Natural killer cell (primary cell): Measurements from ENCODE around the gene UBAP2L. TPM values are rescaled to one million over a fixed set of nuclear protein-coding genes. Genes with fewer than 3 reads are reported as not detected.

ENCODE experiments used
- ATAC-seq, 3 donors: fragments of 150-1000 bp in 2 of 3; fragments of 200-7000 bp in 1 of 3; cut with Tn5 transposase; 1 replicate in 1 of 3; 2 replicates in 2 of 3; pipeline ENCODE4 v1.10.0; 2021; ENCODE audit warnings: mild to moderate bottlenecking in 2 of 3, moderate library complexity in 2 of 3
- DNase-seq, 2 donors: peaks; one replicate each; pipeline versions ENCODE4 v3.0.0 to v3.0.0-alpha.2; 2013 to 2021; ENCODE audit warnings: mixed read lengths in 1 of 2
- H3K27ac ChIP-seq: one replicate; pipeline ENCODE4 v1.5.1; 2013; ENCODE audit warnings: mild to moderate bottlenecking, low read length
- H3K27me3 ChIP-seq: one replicate; pipeline ENCODE4 v1.6.1; 2013; ENCODE audit warnings: low read length; ENCODE audit not compliant: control insufficient read depth, insufficient read depth
- H3K36me3 ChIP-seq: one replicate; pipeline ENCODE4 v1.6.1; 2013; ENCODE audit warnings: low read length; ENCODE audit not compliant: control insufficient read depth, insufficient read depth
- H3K4me1 ChIP-seq: one replicate; pipeline ENCODE4 v1.6.1; 2013; ENCODE audit warnings: low read length; ENCODE audit not compliant: control insufficient read depth, insufficient read depth
- H3K4me3 ChIP-seq: one replicate; pipeline ENCODE4 v1.5.1; 2013; ENCODE audit warnings: low read length
- H3K9me3 ChIP-seq: one replicate; pipeline ENCODE4 v1.6.1; 2013; ENCODE audit warnings: low read length; ENCODE audit not compliant: control insufficient read depth, insufficient read depth
- H3K27ac Mint-ChIP-seq, 2 donors: one replicate each; pipeline ENCODE4 v1.8.0; 2022; ENCODE audit warnings: mild to moderate bottlenecking in 2 of 2, mixed read lengths in 2 of 2, moderate library complexity in 1 of 2
- H3K27me3 Mint-ChIP-seq, 2 donors: one replicate each; pipeline ENCODE4 v1.8.0; 2022; ENCODE audit warnings: low read depth in 2 of 2, mixed read lengths in 2 of 2
- H3K36me3 Mint-ChIP-seq: one replicate; pipeline ENCODE4 v1.8.0; 2022; ENCODE audit warnings: mixed read lengths
- H3K4me1 Mint-ChIP-seq, 2 donors: one replicate each; pipeline ENCODE4 v1.8.0; 2022; ENCODE audit warnings: mixed read lengths in 2 of 2
- H3K4me3 Mint-ChIP-seq: one replicate; pipeline ENCODE4 v1.8.0; 2022; ENCODE audit warnings: mild to moderate bottlenecking, moderate library complexity, mixed read lengths
- H3K9me3 Mint-ChIP-seq, 2 donors: one replicate each; pipeline ENCODE4 v1.8.0; 2022; ENCODE audit warnings: mixed read lengths in 2 of 2
- CTCF ChIP-seq: fragments of 200-600 bp; IDR thresholded peaks from one replicate; pipeline ENCODE4 v1.8.0; 2022; ENCODE audit warnings: antibody characterized with exemption
- WGBS: methylation state at CpG from one replicate; pipeline ENCODE4 v1.1.7; 2013; ENCODE audit warnings: missing lambda C conversion rate; ENCODE audit not compliant: insufficient coverage; 5-methylcytosine and 5-hydroxymethylcytosine counted together
- intact Hi-C: fragments of 100-400 bp; cut with micrococcal nuclease; formaldehyde crosslinking; loops from one replicate; pipeline ENCODE4 v1.14.2; 2022
- total RNA-seq, 4 donors: library from RNA; stranded (reverse); fragments of 120-200 nt in 1 of 4; gene quantifications; one replicate each; pipeline versions ENCODE4 v1.2.3 to v1.2.4, GENCODE V29; 2013 to 2022

Gene UBAP2L
- total RNA-seq, 3 donors from 2014 or later (not counting 1 experiment from before 2014, with no cell fraction given): 195 to 220 (median 218) TPM

- peaks cover 39% of the 10 kb centered on the region for H3K36me3 ChIP-seq
- peak in 2 of 3 donors; percentile 40 to 60 for ATAC-seq
- peak in 1 of 2 donors; percentile 38 for DNase-seq
- no peaks in the 10 kb centered on the region for H3K9me3 ChIP-seq
- no peaks in the 10 kb centered on the region for H3K27me3 ChIP-seq
- Mint-ChIP-seq H3K4me3 (no peak within 1 kb of the TSS), H3K27me3 (no peaks in the 10 kb centered on the region), H3K27ac (peak within 1 kb of the TSS; percentile 45 to 74), H3K4me1 (peaks cover 0 to 6% of the 10 kb centered on the region in 2 donors), H3K36me3 (no peaks in the 10 kb centered on the region), H3K9me3 (no peaks in the 10 kb centered on the region)
- no peaks in the 10 kb centered on the region for H3K4me1 ChIP-seq
- no peak for TF ChIP-seq CTCF
- 100% methylated on average over 1 of the region's 1 CpG for WGBS
- H3K27ac ChIP-seq: no peak within 1 kb of the TSS
- intact Hi-C loops: no loop called here
- no peak within 1 kb of the TSS for H3K4me3 ChIP-seq
These were observed 14.6 kb upstream of the UBAP2L start, which contains the start of gene CFAP141 for GRCh38 chr1:154206196-154206595. TSS of gene CFAP141 (minus strand) at chr1:154206333. CDS start at chr1:154206307, 26 bp downstream.

GRCh38 chr1:154207262-154207661, 13.5 kb upstream of the UBAP2L start:
- Histone ChIP-seq H3K27ac (no peak overlapping the region), H3K4me1 (no peaks in the 10 kb centered on the region), H3K9me3 (no peaks in the 10 kb centered on the region), H3K27me3 (no peaks in the 10 kb centered on the region), H3K36me3 (peaks cover 47% of the 10 kb centered on the region), H3K4me3 (no peak overlapping the region)
- ATAC-seq (no peak), DNase-seq (no peak)
- Mint-ChIP-seq H3K9me3 (no peaks in the 10 kb centered on the region), H3K4me1 (peaks cover 0 to 6% of the 10 kb centered on the region in 2 donors), H3K27me3 (no peaks in the 10 kb centered on the region), H3K27ac (no peak overlapping the region), H3K4me3 (no peak overlapping the region), H3K36me3 (peaks cover 5% of the 10 kb centered on the region)
- intact Hi-C loops: no loop called here
- TF ChIP-seq CTCF: no peak
- 96% methylated on average over 9 of the region's 9 CpGs for WGBS

GRCh38 chr1:154208677-154209388, 11.9 kb upstream of the UBAP2L start:
- Histone ChIP-seq H3K27ac (no peak overlapping the region), H3K27me3 (no peaks in the 10 kb centered on the region), H3K9me3 (no peaks in the 10 kb centered on the region), H3K4me1 (no peaks in the 10 kb centered on the region), H3K36me3 (peaks cover 62% of the 10 kb centered on the region), H3K4me3 (no peak overlapping the region)
- Mint-ChIP-seq H3K4me3 (no peak overlapping the region), H3K4me1 (peaks cover 0 to 6% of the 10 kb centered on the region in 2 donors), H3K27me3 (no peaks in the 10 kb centered on the region), H3K9me3 (no peaks in the 10 kb centered on the region), H3K27ac (no peak overlapping the region), H3K36me3 (peaks cover 7% of the 10 kb centered on the region)
- TF ChIP-seq CTCF: no peak
- DNase-seq: no peak
- no peak for ATAC-seq
- 94% methylated on average over 3 of the region's 5 CpGs for WGBS
- intact Hi-C loops: no loop called here
